SIG-M5 (cell line): ENCODE data around the gene IL12B.
"Not testable (repeated sequence)": the region's sequence is repeated elsewhere in the genome, so short reads cannot be mapped to it uniquely, and the experiment has no call there.

Experiments
- DNase-seq: peaks from one replicate; lab custom pipeline; 2025; lab: John Stamatoyannopoulos, UW

The IL12B gene

DNA sequence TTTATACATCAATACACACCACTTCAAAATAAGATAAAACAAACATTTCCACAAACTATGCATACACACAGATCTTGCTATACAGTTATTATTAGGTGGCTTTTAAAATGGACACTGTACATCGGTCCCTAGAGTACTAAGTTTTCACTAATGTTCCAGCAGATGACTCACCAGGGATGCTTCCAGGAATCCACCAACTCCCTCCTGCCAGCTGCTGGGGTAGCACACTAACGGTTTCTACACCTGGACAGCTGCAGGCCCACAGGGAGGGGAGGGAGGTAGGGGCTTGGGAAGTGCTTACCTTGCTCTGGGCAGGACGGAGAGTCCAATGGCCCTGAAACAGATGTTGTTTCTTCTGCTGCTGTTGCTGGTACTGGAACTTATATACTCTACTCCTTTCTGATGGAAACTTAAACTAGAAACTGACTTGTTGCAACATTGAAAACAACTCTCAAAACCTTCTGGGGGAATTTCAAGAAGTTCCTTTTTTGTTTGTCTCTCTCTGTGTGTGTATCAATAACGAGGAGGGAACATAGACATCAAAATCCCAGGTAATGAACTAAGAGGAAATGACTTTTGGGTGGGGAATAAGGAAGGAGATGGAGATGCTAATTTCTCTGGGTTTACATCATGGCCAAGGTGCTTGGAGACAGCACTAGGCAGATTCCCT lies at the start of gene IL12B:
TSS of gene IL12B (minus strand) at position 357 of the 670 bp plus-strand sequence. CDS start 3,705 bp downstream, outside the sequence.
- DNase-seq, result no peak

- no peak for DNase-seq
Observed at GRCh38 chr5:159377653-159378052, 47.4 kb upstream of the IL12B start.

GRCh38 chr5:159367866-159368265 lies 37.6 kb upstream of the IL12B start:
- DNase-seq, result not testable (repeated sequence)

DNA sequence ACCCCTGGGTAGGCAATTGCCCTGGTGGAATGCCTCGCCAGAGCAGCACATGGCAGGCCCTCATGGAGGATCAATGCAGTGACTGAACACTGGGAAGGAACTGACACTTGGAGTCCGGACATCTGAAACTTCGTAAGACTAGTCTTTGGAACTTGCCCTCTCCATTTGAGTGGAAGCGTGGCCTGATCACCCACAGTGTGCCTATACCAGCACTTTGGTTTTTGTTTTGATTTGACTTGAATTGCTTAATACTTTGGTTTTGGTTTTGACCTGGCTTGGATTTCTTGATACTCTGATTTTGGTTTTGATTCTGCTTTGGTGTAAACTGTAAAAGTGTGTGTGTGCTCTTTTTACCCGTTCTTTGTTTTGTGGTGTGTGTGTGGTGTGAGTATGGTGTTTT lies 36.5 kb upstream of the IL12B start:
- DNase-seq, result not testable (repeated sequence)

- DNase-seq, result peak; percentile 71
Observed at GRCh38 chr5:159362220-159362619, 31.9 kb upstream of the IL12B start.

DNA sequence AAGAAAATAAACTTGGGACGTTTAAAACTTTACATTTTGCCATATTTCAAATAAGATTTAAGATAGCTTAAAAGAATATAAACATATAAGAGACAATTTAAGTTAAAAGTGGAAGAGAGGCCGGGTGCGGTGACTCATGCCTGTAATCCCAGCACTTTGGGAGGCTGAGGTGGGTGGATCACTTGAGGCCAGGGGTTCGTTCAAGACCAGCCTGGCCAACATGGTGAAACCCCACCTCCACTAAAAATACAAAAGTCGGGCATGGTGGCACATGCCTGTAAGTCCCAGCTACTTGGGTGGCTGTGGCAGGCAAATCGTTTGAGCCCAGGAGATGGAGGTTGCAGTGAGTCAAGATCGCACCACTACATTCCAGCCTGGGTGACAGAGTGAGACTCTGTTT lies 29.6 kb upstream of the IL12B start:
- not testable (repeated sequence) for DNase-seq

DNA sequence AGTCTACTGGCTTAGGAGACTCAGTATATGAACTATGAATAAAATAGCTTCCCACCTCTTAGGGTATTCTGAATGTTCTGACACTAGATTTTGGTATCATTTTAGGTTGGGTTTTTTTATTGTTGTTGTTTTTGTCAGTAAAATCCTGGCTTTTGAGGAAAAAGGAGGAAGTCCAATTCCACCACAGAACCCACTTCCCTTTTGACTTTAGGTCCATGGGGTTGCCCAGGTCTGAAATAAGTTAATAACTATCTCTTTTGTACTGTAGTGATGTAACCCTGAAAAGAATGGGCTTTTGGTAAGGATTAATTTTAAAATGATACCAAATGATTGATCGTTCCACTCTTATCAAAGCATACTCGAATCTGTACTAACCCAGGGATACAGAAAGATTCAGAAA lies 29.1 kb upstream of the IL12B start:
- no peak for DNase-seq

- DNase-seq, result no peak
Observed at GRCh38 chr5:159353661-159354252, 23.5 kb upstream of the IL12B start.

DNA sequence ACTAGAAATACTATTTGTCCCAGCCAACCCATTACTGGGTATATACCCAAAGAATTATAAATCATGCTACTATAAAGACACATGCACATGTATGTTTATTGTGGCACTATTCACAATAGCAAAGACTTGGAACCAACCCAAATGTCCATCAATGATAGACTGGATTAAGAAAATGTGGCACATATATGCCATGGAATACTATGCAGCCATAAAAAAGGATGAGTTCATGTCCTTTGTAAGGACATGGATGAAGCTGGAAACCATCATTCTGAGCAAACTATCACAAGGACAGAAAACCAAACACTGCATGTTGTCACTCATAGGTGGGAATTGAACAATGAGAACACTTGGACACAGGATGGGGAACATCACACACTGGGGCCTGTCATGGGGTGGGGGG lies 20.4 kb upstream of the IL12B start:
- DNase-seq, result not testable (repeated sequence)

- not testable (repeated sequence) for DNase-seq
Observed at GRCh38 chr5:159350216-159350615, 19.9 kb upstream of the IL12B start.

DNA sequence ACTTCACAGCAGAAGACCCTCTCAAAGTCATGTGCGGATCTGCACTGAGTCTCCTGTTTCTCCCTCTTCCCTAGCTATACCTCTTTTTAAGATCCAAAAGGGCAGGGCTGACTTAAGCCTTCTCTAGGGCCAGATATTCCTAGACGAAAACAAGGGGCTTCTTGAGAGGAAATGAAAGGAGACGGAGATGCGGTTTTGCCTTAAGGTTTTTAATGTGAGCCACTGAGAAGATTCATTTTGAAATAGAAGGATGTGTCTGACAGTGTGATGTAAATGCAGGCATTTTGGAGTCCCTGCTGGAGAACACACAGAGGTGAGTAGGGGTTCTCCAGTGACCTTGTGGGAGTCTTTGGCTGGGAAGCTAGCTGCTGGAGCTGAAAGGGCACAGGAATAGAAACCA lies 15.6 kb upstream of the IL12B start:
- no peak for DNase-seq

- no peak for DNase-seq
Observed at GRCh38 chr5:159345336-159345735, 15.0 kb upstream of the IL12B start.

GRCh38 chr5:159343295-159344094 lies 13.2 kb upstream of the IL12B start:
- no peak for DNase-seq

- DNase-seq, result no peak
Observed at GRCh38 chr5:159342840-159343239, 12.6 kb upstream of the IL12B start.

DNA sequence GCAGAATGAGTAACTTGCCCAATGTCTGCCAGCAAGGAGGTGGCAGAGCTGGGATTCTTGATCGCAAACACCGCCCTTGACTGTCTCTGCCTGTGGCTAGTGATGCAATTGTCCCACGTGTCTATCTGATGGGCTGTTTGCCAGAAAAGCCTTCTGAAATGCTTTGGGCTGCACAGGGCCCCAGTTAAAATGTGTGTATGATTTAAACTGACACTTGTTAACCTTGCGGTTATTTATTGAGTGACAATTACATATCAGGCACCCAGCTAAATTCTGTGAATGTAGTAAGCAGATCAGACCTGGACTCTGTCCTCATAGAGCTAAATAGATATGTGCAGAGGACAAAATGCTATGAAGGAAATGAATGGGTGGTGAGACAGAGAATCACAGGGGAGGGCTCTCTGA lies 11.6 kb upstream of the IL12B start:
- peak; percentile 70 for DNase-seq

- no peak for DNase-seq
Observed at GRCh38 chr5:159341145-159341544, 10.9 kb upstream of the IL12B start.

GRCh38 chr5:159340511-159340910 lies 10.2 kb upstream of the IL12B start:
- DNase-seq, result no peak

DNA sequence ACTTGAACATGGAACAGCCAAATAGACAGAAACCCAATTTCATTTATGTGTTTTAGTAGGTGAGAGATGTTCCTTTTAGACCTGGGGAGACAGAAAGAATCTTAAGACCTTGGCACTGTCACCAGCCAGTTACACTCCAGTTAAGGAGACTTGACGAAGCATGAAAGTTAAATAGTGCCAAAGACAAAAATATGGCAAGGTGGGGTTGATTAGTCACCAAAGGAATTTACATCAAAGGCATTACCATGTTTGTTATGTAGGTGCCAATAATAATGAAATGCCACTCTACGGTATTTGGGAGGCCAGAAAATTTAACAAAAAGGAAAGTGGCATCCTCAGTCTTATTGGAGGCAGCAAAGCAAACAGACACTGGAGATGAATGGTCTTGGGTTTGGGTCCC lies 9.2 kb upstream of the IL12B start:
- DNase-seq, result no peak

GRCh38 chr5:159338118-159338517 lies 7.8 kb upstream of the IL12B start:
- no peak for DNase-seq

DNA sequence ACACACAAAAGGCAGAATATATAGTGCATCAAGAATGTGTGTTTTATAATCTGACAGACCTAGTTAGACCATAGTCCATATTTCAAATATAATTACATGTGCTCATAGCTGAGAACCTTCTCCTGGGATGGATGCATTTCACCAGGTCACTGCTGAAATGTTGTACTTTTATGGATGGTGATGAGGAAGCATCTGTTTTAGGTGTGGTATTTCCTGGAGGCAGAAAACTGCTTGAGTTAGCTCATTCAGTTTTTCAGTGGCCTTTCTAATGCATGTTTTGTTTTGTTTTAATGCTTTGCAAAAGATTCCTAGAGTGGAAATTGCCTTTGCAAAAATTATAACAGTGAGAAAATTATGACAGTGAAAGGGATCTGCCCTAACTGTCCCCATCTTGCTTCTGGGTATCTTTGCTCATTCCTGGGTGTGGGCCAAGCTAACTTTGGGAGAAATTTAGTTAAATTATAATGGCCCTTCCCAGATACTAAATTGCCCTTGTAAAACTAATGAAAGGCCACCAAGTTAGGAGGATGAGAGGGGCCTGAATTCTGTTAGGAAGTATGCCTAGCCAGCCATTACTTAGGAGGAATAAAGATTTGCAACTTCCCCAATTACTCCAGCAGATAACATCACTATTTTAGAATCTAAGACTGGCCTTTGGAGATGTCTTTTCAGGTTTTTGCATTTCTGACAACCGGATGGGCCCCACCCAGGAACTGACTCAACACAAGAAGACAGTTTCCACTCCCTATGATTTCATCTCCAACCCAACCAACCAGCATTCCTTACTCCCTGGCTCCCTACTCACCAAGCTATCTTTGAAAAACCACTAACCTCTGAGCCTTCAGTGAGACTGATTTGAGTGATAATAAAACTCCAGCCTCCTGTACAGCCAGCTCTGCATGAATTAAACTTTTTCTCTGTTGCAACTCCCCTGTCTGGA lies 7.0 kb upstream of the IL12B start:
- peak; percentile 39 for DNase-seq

GRCh38 chr5:159336586-159336985 lies 6.3 kb upstream of the IL12B start:
- DNase-seq, result no peak

DNA sequence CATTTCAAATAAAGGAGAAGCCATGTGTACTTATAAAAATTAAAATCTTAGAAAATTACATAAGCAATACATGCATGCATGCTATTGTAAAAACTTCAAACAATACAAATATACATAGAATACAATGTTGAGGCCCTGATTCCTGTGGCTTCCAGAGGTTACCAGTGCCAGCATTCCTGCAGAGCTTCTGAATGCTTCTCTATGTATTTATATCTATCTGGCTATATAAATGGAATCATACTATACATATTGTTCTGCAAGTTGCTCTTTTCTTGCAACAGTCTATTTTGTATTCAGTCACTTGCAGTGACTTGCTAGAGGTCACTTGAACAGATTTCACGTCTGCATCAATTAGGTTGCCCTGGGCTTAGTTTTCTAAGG lies 3.2 kb upstream of the IL12B start:
- DNase-seq, result no peak
